ENCODE results near the gene VWA8.
"Not testable (repeated sequence)": the region's sequence is repeated elsewhere in the genome, so short reads cannot be mapped to it uniquely, and the experiment has no call there.

Gene VWA8

DNA sequence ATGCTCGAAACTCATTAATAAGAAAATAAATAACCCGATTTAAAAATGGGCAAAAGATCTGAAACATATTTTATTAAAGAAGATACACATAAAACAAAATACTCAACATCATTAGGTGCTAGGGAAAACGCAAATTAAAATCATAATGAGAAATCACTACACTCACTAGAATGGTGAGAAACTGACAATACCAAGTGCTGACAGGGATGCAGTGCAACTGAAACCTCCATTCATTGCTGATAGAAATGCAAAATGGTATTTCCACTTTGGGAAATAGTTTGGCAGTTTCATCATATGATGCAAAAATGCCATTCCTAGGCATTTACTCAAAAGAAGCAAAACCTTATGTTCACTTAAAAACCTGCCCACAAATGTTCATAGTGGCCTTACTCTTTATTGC, 278.1 kb downstream of the VWA8 start:
- DNase-seq (ENCODE audit: low read depth) = no peak

DNA sequence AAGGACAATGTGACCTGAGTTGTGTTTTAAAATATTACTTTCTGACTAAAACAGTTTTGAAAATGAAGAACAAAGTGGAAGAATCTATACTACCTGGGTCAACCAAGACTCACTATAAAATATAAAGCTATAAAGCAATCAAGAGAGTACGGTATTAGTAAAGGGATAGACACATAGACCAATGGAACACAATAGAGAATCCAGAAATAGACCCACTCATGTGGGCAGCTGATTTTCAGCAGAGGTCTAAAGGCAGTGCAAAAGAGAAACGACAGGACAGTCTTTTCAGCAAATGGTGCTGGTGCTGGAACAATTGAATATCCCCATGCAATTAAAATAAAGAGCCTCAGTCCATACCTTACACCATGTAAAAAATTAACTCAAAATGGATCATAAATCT, 278.9 kb downstream of the VWA8 start:
- DNase-seq (ENCODE audit: low read depth) = no peak

DNA sequence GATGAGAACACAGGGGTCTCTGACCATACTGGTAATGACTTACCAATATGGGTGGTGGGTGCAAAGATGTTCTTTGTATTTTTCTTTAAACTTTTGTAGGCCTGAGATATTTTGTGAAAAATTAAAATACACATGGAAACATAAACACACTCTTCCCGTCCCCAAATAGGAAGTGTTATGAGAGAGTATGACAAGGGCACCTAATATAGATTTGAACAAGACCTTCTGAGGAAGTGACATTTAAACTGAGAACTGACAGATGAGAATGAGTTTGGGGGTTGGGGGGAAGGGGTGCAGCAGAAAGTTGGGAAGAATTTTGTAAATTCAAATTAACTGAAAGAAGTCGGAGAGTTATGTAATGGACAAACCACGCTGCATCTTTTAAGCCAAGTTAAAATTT, 279.3 kb downstream of the VWA8 start:
- DNase-seq (ENCODE audit: low read depth) = no peak

DNA sequence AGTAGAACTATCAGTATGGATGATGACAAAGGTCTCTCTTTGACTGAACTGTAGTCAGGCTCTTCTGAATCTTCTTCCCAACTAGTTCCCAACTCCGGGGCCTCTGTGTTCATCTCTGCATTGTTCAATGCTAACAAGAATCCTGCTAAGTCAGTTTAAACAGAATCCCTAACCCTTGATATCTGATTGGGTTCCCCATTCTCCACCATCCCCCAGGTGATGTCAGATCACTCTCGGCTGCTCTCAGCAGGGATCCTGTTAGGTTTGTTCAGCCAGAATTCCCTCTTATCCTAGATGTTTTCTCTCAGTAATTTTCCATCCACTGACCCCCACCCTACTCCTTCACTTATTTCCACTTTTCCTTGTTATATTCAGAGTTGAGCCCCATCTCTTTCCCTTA, 280.0 kb downstream of the VWA8 start:
- DNase-seq (ENCODE audit: low read depth) = no peak

DNA sequence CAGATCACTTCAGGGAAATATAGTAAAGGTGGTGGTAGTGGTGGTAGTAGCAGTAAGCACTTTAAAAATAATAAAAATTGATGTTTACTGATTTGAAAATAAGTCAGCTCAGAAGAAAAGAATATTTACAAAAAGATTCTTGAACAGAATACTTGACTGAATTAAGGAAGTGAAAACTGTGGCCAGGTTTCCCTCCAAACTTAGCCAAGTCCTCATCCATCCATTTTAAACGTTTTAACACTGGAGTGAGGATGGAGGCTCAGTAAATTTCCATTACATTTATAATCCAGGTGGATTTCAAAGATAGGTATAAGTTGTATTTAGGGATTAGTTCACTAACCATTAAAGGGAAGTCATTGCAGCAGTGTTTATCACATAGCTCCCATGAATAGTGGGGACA, 282.1 kb downstream of the VWA8 start:
- DNase-seq (ENCODE audit: low read depth) = no peak

DNA sequence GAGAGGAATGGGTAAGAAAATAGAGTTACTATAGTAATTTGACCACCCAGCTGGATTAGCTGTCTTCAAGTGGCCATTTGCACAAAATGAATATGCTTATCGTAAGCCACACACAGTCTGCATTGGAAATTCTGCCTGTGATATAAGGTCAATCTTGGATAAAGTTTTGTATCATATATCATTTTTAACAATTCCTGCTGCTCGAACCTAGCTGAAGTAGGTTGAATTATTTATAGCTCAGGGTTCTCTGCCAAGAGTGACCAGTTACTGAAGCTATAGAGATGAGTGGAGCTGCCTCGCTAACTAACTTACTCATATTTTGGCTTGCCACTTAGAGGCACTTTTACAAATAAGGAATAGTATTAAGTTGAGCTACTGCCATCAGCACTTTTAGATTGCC, 282.7 kb downstream of the VWA8 start:
- peak; percentile 52 for DNase-seq (ENCODE audit: low read depth)

DNA sequence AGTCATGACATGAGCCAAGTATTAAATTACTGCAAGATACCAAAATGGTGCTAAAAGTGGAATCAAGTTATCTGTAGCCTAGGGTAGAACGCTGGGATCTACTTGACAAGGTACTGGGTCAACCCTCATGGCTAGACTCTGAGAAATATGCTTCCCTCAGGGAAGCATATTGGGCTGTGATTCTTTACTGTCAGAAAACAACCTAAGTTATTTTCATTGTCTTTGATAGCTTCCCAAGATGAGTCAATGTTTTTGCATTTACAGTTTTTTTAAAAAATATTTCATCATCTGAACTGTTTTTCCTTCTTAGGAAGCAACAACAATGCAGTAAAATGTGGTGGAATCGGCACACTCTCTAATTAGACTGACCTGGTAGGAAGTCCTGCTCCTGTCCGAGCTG, 285.6 kb downstream of the VWA8 start:
- no peak for DNase-seq (ENCODE audit: low read depth)

DNA sequence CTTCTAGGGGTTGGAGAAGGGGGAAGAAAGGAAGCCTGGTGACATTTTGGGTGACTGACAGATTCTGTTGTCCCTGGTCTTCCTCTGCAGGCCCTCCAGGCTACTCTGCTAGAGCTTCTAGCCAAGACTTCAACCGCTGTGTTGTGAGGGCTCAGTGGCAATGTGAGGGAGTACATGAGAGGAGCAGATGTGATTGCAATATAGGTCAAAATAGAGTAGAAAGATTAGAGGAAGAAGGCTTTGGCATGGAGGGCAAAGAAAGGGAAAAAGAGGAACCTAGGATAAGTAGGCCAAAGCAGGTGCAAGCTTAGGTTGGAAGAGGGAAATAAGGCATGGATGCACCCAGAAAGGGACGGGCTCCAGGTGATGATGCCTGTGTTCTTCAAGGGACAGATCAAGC, 286.7 kb downstream of the VWA8 start:
- no peak for DNase-seq (ENCODE audit: low read depth)

DNA sequence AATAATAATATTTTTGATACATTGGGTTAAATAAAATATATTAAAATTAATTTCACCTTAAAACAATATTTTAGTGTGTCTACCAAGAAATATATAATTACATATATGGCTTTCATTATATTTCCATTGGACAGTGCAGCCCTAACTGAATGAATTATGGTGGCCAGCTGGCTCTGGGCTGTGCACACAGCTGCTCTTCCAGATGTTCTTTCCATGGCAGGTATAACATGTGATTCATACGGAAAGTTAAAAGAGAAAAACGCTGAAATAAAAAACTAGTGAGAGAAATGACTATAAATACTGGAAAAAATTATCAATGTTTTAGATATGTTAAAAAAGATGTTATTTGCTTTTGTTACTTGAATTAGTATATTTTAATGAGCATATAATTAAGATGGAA, 287.3 kb downstream of the VWA8 start:
- no peak for DNase-seq (ENCODE audit: low read depth)

DNA sequence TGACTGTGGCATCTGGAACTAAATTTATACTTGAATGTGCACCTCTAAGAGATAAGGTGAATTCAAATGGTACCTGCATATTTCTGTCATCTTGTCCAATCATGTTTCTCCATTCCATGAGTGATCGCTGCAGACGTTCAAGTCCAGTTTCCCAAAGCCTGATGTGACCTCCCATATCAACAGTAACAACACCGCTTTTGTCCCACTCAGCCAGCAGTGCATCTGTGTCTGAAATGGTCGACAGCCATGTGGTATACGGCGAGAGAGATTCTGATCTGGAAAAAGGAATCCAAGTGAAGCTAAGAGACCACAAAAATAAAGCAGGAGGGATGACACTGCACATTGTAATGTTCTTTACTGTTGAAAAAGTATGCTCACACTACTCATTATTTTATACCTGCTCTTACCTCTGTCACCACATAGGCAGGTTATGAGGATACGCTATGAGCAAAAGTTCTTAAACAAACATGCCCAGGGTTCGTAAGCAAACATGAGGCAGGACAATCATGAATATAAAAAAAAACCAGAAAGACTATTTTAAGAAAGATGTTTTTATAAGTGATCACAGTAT, 290.0 kb downstream of the VWA8 start:
- no peak for DNase-seq (ENCODE audit: low read depth)

DNA sequence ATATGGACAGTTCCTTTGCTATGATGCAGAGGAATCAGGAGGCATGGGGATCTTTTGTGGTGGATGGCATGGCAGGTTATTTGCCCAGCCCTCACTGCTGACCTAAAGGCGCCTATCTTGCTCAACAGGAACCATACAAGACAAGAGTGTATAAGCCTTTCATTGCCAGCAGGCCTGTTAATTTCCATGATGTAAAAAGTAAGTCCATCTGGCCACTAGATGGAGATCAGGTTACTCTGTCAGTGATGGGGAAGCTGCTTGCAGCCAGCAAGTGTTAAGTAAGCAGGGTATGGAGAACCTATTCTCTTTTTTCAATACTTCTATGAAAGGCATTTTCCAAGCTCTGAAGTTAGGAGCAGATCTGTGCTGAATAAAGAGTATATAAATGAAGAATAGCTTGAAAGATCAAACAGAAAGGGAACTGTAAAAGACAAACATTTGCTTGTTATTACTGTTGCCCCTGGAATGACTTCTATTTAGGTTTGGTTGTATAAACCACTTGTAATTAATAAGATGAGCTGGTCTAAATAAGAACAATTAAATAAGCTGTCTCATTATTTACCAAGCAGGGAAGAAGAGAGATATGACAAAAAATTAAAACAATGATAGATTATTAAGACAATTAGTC, 292.7 kb downstream of the VWA8 start:
- peak; percentile 89 for DNase-seq (ENCODE audit: low read depth)

DNA sequence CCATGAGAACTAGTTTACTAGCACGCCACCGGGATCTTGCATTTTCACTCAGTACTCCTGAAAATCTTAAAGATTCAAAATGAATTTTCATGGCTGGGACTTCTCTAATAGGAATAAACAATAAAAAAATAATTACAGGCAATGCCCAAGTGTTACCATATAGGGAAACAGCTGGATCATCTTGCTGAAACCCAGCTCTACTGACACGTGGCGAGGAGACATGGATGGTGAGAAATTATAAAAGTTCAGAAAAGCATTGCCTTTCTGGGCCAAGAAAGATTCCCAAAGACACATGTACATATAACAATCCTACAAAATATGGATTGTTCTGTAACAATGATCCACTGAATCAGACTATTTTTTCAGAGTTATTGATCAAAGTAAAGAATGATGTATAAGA, 294.3 kb downstream of the VWA8 start:
- DNase-seq (ENCODE audit: low read depth) = no peak

DNA sequence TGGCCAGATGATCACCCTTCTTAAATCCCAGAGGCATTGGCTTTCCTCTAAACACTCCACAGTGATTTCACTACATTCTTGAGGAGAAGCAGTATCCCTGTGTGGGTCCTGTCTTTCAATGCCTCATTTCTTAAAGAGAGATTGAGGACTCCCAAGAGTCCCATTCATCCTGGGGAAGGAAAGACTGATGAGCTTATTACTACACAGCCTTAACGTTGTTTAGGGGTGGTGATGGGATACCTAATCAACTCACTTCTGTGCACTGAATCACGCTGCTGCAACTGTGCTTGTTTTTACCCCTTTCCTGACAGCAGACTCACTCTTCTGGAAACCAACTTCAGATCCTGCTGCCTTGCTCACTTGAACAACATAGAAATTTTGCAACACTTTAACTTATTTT, 300.5 kb downstream of the VWA8 start:
- DNase-seq (ENCODE audit: low read depth) = no peak

DNA sequence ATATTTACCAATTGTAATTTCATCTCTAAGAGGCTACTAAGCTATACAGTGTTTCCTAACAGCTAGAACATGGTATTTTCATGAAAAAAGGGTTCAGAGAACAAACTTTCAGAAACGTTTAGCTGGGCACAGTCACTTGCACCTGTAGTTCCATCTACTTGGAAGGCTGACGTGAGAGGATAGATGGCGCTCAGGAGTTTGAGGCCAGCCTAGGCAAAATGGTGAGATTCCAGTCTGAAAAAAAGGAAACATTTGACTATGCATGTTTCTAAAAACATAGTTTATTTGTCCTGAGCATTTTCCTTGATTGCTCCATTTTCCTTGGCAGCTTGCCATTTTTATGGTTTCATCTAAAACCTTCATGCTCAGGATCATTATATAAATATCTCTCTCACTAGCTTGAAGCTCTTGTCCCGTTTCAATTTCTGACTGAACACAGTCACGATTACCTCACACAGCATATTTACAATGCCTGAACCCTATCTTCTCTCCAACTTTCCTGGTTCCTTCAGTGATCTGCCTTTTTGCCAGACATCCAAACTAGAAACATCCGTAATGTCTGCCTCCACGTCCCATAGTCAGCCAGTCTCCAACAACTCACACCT, 302.8 kb downstream of the VWA8 start:
- peak; percentile 52 for DNase-seq (ENCODE audit: low read depth)

DNA sequence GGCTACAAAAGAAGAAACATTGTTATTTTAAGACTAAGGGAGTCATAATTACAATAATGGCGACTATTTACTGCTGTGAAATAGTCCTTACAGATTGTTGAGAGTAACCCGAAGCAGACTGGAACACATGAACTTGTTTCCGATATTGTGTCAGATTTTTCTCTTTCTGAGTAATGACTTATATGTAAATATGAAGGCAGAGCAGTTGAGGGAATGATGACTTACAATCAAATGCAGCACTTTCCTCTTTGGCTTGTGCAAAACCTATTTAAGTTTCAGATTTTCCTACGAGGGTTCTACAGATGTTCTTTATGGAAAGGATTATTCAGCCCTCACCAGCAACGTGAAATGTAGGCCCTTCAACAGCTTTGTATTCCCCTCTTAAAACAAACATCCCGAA, 304.9 kb downstream of the VWA8 start:
- DNase-seq (ENCODE audit: low read depth) = no peak

DNA sequence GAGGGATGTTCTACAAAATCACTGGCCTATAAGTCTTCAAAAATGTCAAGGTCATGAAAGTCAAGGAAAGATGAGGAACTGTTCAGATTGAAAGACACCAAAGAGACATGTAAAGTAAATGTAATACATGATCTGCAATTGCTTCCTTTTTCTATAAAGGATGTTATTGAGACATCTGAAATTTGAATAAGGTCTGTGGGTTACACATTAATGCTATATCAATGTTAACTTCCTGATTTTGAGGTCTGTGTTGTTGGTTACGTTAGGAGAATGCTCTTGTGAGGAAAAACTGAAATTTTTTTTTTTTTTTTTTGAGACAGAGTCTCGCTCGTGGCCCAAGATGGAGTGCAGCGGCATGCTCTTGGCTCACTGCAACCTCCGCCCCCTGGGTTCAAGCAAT, 306.1 kb downstream of the VWA8 start:
- DNase-seq (ENCODE audit: low read depth) = no peak

DNA sequence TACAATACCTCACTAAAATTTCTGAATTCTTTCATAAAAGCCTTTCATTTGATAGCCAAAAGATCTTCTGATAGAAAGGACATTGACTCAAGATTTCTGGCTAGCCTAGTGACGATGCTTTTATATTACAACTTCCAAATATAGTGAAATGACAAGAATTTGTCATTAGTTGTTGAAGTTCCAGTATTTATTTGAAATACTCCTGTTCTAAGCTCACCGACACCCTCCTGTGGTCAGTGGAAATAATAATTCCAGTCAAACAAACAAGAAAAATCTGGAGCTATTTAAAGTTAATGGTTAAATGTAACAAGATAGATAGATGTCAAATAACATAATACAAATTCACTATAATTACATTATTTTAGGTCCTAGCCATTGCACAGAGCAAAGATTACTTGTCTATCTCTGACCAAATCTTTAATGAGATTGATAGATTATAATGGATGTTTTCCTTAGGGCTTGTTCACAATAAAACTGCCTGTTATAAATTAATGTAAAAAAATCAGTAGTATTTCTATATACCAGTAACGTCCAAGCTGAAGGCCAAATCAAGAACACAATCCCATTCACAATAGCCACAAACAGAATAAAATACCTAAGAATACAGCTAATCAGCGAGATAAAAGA, 308.1 kb downstream of the VWA8 start:
- DNase-seq (ENCODE audit: low read depth) = peak; percentile 54

DNA sequence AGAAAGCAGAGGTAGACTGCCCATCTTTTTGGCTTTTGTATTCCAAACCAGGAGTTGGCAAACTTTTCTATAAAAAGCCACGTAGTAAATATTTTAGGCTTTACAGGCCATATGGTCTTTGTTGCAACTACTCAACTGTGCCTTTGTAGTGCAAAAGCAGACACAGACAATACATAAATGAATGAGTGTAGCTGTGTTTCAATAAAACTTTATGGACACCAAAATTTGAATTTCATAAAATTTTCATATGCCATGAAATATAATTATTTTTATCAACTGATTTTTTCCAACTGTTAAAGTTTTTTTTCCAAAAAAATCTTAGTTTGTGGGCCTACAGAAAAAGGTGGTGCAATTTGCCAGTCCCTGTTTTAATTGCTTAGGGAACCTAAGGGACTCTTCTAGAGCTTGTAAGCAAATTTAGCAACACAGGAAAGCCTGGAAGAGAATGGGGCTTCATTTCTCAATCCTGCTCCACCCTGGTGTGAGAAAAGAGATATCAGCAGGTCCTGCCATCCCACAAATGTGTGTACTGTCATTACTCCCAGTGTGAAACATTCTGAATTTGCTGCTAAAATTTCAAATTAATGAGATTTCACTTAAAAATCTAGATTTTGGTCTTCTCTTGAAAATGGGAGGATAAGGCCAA, 309.4 kb downstream of the VWA8 start:
- DNase-seq (ENCODE audit: low read depth) = no peak

DNA sequence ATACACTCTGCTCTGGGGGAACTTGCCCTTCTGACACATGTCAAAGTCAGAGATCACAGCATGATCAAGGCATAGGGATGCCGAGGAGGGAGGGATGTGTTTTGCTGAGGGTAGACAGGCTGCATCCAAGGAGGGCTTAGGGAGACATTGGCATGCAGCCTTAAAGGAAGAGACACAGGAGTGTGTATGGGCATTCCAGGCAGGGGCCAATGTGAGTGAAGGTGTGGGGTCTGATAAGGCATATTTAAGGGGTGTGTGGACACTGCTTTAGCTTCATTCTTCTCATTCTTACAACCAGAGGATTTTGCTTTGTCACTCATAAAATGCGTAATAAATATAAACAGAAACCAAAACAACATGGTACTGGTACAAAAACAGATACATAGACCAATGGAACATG, 310.2 kb downstream of the VWA8 start:
- no peak for DNase-seq (ENCODE audit: low read depth)

DNA sequence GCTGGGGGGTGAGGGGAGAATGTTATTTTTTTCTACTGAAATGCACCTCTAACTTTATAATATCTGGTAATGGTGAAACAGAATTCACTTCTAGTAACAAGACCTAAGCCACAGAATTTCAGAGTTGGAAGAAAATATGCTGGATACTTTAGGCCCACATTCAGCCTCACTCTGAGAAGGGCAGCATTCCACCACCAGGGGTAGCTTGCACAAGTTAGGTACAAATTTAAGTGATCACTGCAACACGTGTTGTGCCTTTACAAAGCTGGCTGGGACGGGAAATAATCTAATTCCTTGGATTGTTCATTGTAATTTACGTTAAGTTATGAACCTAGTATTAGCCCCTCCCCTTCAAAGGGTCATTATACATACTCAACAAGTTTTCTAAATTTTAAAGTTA, 311.2 kb downstream of the VWA8 start:
- no peak for DNase-seq (ENCODE audit: low read depth)

DNA sequence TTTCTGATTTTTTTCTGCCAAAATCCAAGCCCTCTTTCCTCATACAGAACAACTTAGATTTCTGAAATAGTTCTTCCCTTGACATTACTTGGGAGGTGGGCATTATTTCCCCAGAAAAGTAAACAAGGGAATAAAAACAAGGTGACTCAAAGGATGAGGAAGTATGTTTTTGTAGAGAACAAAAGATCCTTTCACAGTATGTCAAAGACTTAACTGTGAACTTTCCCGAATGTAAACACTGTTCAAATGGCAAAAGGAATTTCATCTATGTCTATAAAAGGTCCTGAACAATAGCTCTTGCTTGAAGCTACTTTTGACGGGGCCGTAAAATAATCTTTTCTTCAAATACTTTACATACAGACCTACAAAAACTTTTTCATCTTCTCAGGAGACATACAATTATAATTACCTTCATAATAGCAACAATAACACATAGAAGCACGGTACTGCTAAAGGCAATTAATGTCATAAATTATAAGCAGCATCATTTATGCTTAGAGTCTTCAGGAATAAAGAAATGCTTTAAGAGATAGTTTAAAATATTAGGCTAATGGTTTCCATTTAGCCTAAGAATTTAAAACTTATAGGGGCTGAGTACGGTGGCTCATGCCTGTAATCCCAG, 312.5 kb downstream of the VWA8 start:
- no peak for DNase-seq (ENCODE audit: low read depth)

DNA sequence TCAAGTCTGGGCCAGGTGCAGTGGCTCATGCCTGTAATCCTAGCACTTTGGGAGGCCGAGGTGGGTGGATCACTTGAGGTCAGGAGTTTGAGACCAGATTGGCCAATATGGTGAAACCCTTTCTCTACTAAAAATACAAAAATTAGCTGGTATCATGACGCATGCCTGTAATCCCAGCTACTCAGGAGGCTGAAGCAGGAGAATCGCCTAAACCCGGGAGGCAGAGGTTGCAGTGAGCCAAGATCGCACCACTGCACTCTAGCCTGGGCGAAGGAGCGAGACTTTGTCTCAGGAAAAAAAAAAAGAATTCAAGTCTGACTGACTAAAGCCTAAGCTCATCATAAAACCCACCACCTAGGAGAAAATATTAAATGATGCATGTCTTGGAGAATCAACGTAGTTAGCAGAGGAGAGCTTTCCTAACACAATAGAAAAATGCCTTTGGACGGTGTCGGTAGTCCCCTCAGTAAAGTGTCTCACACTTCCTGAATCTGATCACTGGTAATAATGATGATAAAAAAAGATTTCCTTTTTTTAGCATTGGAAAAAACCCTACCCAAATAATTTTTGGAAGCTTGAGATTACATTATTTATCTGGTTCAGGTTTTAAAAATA, 313.1 kb downstream of the VWA8 start:
- not testable (repeated sequence) for DNase-seq (ENCODE audit: low read depth)

All from stromal cell of bone marrow (primary cell).